HG03097 (cell line): Measurements from ENCODE around the gene TXNL4A.
"Not testable (repeated sequence)": the region's sequence is repeated elsewhere in the genome, so short reads cannot be mapped to it uniquely, and the experiment has no call there.

Experiments
- ATAC-seq: cut with Tn5 transposase; IDR thresholded peaks from one replicate; pipeline ENCODE4 v1.9.1; 2021; ENCODE audit not compliant: unreplicated experiment, low FRiP score

The TXNL4A gene

GRCh38 chr18:79988451-79989194 is at the start of gene TXNL4A:
Gene TXNL4A, minus strand, starts transcription at chr18:79988563. Its CDS starts 171 bp downstream, at chr18:79988392.
- peak; percentile 94 for ATAC-seq

- ATAC-seq: no peak
These were observed 48.9 kb upstream of the TXNL4A start for GRCh38 chr18:80037300-80037699.

- ATAC-seq: no peak
These were observed 47.6 kb upstream of the TXNL4A start for GRCh38 chr18:80035997-80036396.

- no peak for ATAC-seq
These were observed 46.6 kb upstream of the TXNL4A start for GRCh38 chr18:80034852-80035406.

GRCh38 chr18:80034068-80034851 is 45.9 kb upstream of the TXNL4A start, which contains the start of gene RBFA:
Gene RBFA, plus strand, starts transcription at chr18:80034434. Its CDS starts 62 bp downstream, at chr18:80034496.
- ATAC-seq: peak; percentile 76

- ATAC-seq: peak; percentile 51
These were observed 45.1 kb upstream of the TXNL4A start for GRCh38 chr18:80033181-80034067.

GRCh38 chr18:80029690-80030089 is 41.3 kb upstream of the TXNL4A start:
- ATAC-seq: no peak

- ATAC-seq: not testable (repeated sequence)
These were observed 39.4 kb upstream of the TXNL4A start for GRCh38 chr18:80027719-80028118.

GRCh38 chr18:80026363-80026762 is 38.0 kb upstream of the TXNL4A start:
- no peak for ATAC-seq

- no peak for ATAC-seq
These were observed 34.8 kb upstream of the TXNL4A start for GRCh38 chr18:80023173-80023572.

GRCh38 chr18:80022613-80023012 is 34.2 kb upstream of the TXNL4A start:
- ATAC-seq: no peak

GRCh38 chr18:80012714-80013113 is 24.4 kb upstream of the TXNL4A start:
- ATAC-seq: no peak

GRCh38 chr18:80011496-80012137 is 23.3 kb upstream of the TXNL4A start:
- not testable (repeated sequence) for ATAC-seq

GRCh38 chr18:80010551-80010906 is 22.2 kb upstream of the TXNL4A start:
- no peak for ATAC-seq

GRCh38 chr18:80009661-80010550 is 21.5 kb upstream of the TXNL4A start:
- no peak for ATAC-seq

GRCh38 chr18:80006724-80007123 is 18.4 kb upstream of the TXNL4A start:
- no peak for ATAC-seq

GRCh38 chr18:80004600-80005342 is 16.4 kb upstream of the TXNL4A start:
- ATAC-seq: no peak

GRCh38 chr18:80002468-80002867 is 14.1 kb upstream of the TXNL4A start:
- ATAC-seq: no peak
